Stomach (tissue), 4 donors: Measurements from ENCODE around the gene FOXA2.

Experiments used
- EP300 ChIP-seq: sonication (generic); formaldehyde crosslinking; IDR thresholded peaks from one replicate; pipeline ENCODE4 v1.6.1; 2017; ENCODE audit warnings: antibody characterized with exemption
- POLR2A ChIP-seq, 4 donors: fragments of 450-650 bp; IDR thresholded peaks; one replicate each; pipeline ENCODE4 v1.6.1; 2016; ENCODE audit warnings: antibody characterized with exemption in 4 of 4, control low read depth in 2 of 4, mild to moderate bottlenecking in 1 of 4, moderate library complexity in 1 of 4
- TF ChIP-seq, protein P1 (sequence below), 7 experiments: fragments of 450-650 bp in 4 of 7; fragments of 200-600 bp in 3 of 7; sonication (generic) in 3 of 7; IDR thresholded peaks; one replicate each; pipeline ENCODE4 v1.5.1; 2016 to 2019; ENCODE audit warnings: antibody characterized with exemption in 7 of 7, control low read depth in 2 of 7, mild to moderate bottlenecking in 1 of 7

DNA sequence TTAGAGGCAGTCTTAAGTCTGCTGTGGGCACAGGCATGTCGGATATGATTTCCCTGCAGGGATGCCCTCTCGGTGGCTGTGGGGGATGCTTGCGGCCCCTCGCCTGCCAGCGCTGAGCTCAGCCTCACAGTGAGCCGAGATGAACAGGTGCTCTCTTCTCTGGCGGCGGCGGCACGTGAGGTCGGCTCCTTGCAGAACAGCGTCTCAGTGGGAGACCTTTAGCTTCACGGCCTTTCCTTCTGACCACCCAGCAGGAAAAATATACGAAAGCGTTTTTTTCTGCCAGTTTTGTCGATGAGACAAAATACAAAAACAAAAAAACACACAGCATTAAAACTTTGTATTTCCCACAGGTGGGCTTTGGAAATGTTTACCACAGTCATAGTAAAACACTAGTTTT is 23.6 kb downstream of the FOXA2 start:
- TF ChIP-seq, protein P1, sequence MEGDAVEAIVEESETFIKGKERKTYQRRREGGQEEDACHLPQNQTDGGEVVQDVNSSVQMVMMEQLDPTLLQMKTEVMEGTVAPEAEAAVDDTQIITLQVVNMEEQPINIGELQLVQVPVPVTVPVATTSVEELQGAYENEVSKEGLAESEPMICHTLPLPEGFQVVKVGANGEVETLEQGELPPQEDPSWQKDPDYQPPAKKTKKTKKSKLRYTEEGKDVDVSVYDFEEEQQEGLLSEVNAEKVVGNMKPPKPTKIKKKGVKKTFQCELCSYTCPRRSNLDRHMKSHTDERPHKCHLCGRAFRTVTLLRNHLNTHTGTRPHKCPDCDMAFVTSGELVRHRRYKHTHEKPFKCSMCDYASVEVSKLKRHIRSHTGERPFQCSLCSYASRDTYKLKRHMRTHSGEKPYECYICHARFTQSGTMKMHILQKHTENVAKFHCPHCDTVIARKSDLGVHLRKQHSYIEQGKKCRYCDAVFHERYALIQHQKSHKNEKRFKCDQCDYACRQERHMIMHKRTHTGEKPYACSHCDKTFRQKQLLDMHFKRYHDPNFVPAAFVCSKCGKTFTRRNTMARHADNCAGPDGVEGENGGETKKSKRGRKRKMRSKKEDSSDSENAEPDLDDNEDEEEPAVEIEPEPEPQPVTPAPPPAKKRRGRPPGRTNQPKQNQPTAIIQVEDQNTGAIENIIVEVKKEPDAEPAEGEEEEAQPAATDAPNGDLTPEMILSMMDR (IDR thresholded peaks at IDR 0.05), result no peak
- no peak for TF ChIP-seq EP300
- no peak for TF ChIP-seq POLR2A (IDR thresholded peaks at IDR 0.05)
